Measurements from ENCODE around the gene CASP7.

GRCh38 chr10:113691381-113691780, 11.7 kb downstream of the CASP7 start:
- TF ChIP-seq EP300 (IDR thresholded peaks at IDR 0.05; ENCODE audit: borderline replicate concordance) (no peak), MAX (IDR thresholded peaks at IDR 0.05) (no peak), USF1 (IDR thresholded peaks at IDR 0.05) (no peak), CREB1 (IDR thresholded peaks at IDR 0.05; ENCODE audit: low read depth) (no peak), EGR1 (IDR thresholded peaks at IDR 0.05) (no peak), YY1 (IDR thresholded peaks at IDR 0.05; ENCODE audit: low read depth) (no peak), CEBPB (IDR thresholded peaks at IDR 0.05) (no peak)
